Neural cell (in vitro differentiated cells): ENCODE measurements around the gene RAB44.

Experiments used
- CTCF ChIP-seq: fragments of 450-650 bp; IDR thresholded peaks from 2 replicates; pipeline ENCODE4 v1.5.1; 2014; ENCODE audit warnings: antibody characterized with exemption, mild to moderate bottlenecking, moderate library complexity; ENCODE audit not compliant: poor library complexity, severe bottlenecking
- TAF1 ChIP-seq: IDR thresholded peaks from 2 replicates; pipeline ENCODE4 v1.6.1; 2012; ENCODE audit warnings: low read depth

DNA sequence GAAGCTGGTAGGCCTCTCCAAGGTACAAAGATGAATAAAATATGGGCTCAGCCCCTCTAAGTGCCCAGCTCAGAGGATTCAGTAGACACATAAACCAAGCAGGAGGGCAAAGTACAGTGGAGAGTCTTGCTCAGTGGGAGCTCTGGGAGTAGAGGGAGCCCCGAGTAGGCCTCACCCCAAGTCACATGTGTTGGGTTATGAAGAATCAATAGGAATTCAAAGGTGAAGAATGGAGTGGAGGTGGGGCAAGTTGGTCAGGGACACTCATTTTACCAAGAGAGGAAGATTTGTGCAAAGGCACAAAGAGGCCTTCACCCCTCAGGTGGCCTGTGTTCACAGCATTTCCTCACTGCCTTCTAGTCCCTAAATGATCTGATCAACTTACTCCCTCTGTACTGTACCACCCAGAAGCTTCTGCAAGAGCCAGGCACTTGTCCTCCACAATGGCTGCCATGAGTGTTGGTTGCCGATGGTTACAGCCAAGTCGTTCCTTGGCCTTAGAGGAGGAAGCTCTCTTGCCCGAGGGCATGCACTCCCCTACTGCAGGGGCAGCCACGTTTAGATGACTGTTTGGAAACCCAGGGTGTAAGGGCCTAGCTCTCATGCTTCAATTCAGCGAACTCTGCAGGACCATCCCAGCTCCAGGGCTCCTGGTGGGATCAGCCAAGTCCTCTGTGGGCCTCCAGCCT lies 25.8 kb upstream of the RAB44 start:
- no peak for TF ChIP-seq CTCF
- no peak for TF ChIP-seq TAF1
